Measurements from ENCODE around the gene TNFSF12.
A peak's percentile ranks its signal among the peaks of the same experiment; 100 is the strongest.

Gene TNFSF12

GRCh38 chr17:7541074-7541621 is 7.7 kb upstream of the TNFSF12 start:
- DNase-seq (ENCODE audit: low read depth) = no peak
- H3K4me3 ChIP-seq (ENCODE audit: low read depth, low read length) = no peak overlapping the region
- no peak for TF ChIP-seq CTCF (conservative IDR thresholded peaks at IDR 0.05; ENCODE audit: low read depth, low read length)

- H3K4me3 ChIP-seq (ENCODE audit: low read depth, low read length) = no peak overlapping the region
- no peak for TF ChIP-seq CTCF (conservative IDR thresholded peaks at IDR 0.05; ENCODE audit: low read depth, low read length)
- no peak for DNase-seq (ENCODE audit: low read depth)
Measured at GRCh38 chr17:7544911-7545310, 3.9 kb upstream of the TNFSF12 start.

- H3K4me3 ChIP-seq (ENCODE audit: low read depth, low read length) = peak overlapping the region; percentile 65
- TF ChIP-seq CTCF (conservative IDR thresholded peaks at IDR 0.05; ENCODE audit: low read depth, low read length) = no peak
- DNase-seq (ENCODE audit: low read depth) = no peak
Measured at GRCh38 chr17:7549401-7550055, 670 bp downstream of the TNFSF12 start.

GRCh38 chr17:7550344-7550743 is 1.5 kb downstream of the TNFSF12 start:
- DNase-seq (ENCODE audit: low read depth) = no peak
- no peak overlapping the region for H3K4me3 ChIP-seq (ENCODE audit: low read depth, low read length)
- no peak for TF ChIP-seq CTCF (conservative IDR thresholded peaks at IDR 0.05; ENCODE audit: low read depth, low read length)

- TF ChIP-seq CTCF (conservative IDR thresholded peaks at IDR 0.05; ENCODE audit: low read depth, low read length) = no peak
- no peak overlapping the region for H3K4me3 ChIP-seq (ENCODE audit: low read depth, low read length)
- no peak for DNase-seq (ENCODE audit: low read depth)
Measured at GRCh38 chr17:7551396-7551795, 2.5 kb downstream of the TNFSF12 start.

- DNase-seq (ENCODE audit: low read depth) = no peak
- TF ChIP-seq CTCF (conservative IDR thresholded peaks at IDR 0.05; ENCODE audit: low read depth, low read length) = no peak
- H3K4me3 ChIP-seq (ENCODE audit: low read depth, low read length) = no peak overlapping the region
Measured at GRCh38 chr17:7552621-7553051, 3.8 kb downstream of the TNFSF12 start.

GRCh38 chr17:7553356-7553755 is 4.5 kb downstream of the TNFSF12 start:
- H3K4me3 ChIP-seq (ENCODE audit: low read depth, low read length) = no peak overlapping the region

More at GRCh38 chr17:7553356-7553755, 4.5 kb downstream of the TNFSF12 start:
- no peak for TF ChIP-seq CTCF (conservative IDR thresholded peaks at IDR 0.05; ENCODE audit: low read depth, low read length)
- no peak for DNase-seq (ENCODE audit: low read depth)
